Liver (tissue), 9 donors: ENCODE measurements around the gene GNB1L. TPM values are rescaled to one million over a fixed set of nuclear protein-coding genes. Genes with fewer than 3 reads are reported as not detected.

Experiments used
- DNase-seq: peaks from one replicate; pipeline ENCODE4 v3.0.0-alpha.2; 2017; ENCODE audit warnings: low spot score
- H3K27ac ChIP-seq, 2 donors: one replicate each; pipeline ENCODE4 v1.7.0; 2013; ENCODE audit warnings: inconsistent platforms in 2 of 2, low read length in 2 of 2, control low read depth in 1 of 2, low read depth in 1 of 2, mild to moderate bottlenecking in 1 of 2
- H3K27me3 ChIP-seq, 4 donors: one replicate each; pipeline versions ENCODE4 v1.6.1 to v1.7.0; 2013; ENCODE audit warnings: low read length in 3 of 4, inconsistent platforms in 1 of 4, mild to moderate bottlenecking in 1 of 4, moderate library complexity in 1 of 4; ENCODE audit not compliant: control insufficient read depth in 4 of 4, insufficient read depth in 4 of 4
- H3K36me3 ChIP-seq, 4 donors: one replicate each; pipeline versions ENCODE4 v1.6.1 to v1.7.0; 2013; ENCODE audit warnings: low read length in 3 of 4, mild to moderate bottlenecking in 3 of 4, low read depth in 1 of 4, moderate library complexity in 1 of 4; ENCODE audit not compliant: control insufficient read depth in 4 of 4, insufficient read depth in 3 of 4
- H3K4me1 ChIP-seq, 4 donors: one replicate each; pipeline versions ENCODE4 v1.6.1 to v1.7.0; 2013; ENCODE audit warnings: low read length in 3 of 4, mild to moderate bottlenecking in 3 of 4, moderate library complexity in 1 of 4; ENCODE audit not compliant: control insufficient read depth in 4 of 4, insufficient read depth in 4 of 4
- H3K4me3 ChIP-seq, 3 donors: one replicate each; pipeline versions ENCODE4 v1.6.1 to v1.7.0; 2013; ENCODE audit warnings: low read length in 3 of 3, control low read depth in 1 of 3, low read depth in 1 of 3, mild to moderate bottlenecking in 1 of 3
- H3K9ac ChIP-seq, 2 donors: one replicate each; pipeline ENCODE4 v1.7.0; 2013; ENCODE audit warnings: low read length in 2 of 2, mild to moderate bottlenecking in 2 of 2, moderate library complexity in 2 of 2, control low read depth in 1 of 2, low read depth in 1 of 2
- H3K9me3 ChIP-seq, 4 donors: one replicate each; pipeline versions ENCODE4 v1.6.1 to v1.7.0; 2013; ENCODE audit warnings: low read length in 3 of 4; ENCODE audit not compliant: control insufficient read depth in 4 of 4
- ATF3 ChIP-seq: IDR thresholded peaks from 2 replicates; pipeline ENCODE4 v1.6.1; 2016; ENCODE audit warnings: antibody characterized with exemption
- CTCF ChIP-seq: fragments of 150-350 bp; IDR thresholded peaks from 2 replicates; pipeline ENCODE4 v1.5.1; 2017; ENCODE audit warnings: improper control_type of control experiment, low read depth, low read length; ENCODE audit not compliant: missing input control
- EGR1 ChIP-seq, 2 donors: IDR thresholded peaks; 2 replicates each; pipeline ENCODE4 v1.6.1; 2016 to 2018; ENCODE audit warnings: antibody characterized with exemption in 2 of 2, low read depth in 2 of 2
- FOXA1 ChIP-seq: IDR thresholded peaks from 2 replicates; pipeline ENCODE4 v1.6.1; 2016; ENCODE audit warnings: antibody characterized with exemption
- GABPA ChIP-seq, 2 donors: IDR thresholded peaks in 1 of 2; conservative IDR thresholded peaks in 1 of 2; 2 replicates each; pipeline ENCODE4 v1.6.1; 2016; ENCODE audit warnings: antibody characterized with exemption in 2 of 2, mild to moderate bottlenecking in 1 of 2, moderate library complexity in 1 of 2
- HNF4A ChIP-seq, 2 donors: conservative IDR thresholded peaks; 2 replicates each; pipeline ENCODE4 v1.6.1; 2016; ENCODE audit warnings: antibody characterized with exemption in 2 of 2, mild to moderate bottlenecking in 2 of 2
- MAX ChIP-seq: IDR thresholded peaks from 2 replicates; pipeline ENCODE4 v1.6.1; 2016; ENCODE audit warnings: antibody characterized with exemption
- NR2F2 ChIP-seq: IDR thresholded peaks from 2 replicates; pipeline ENCODE4 v1.6.1; 2016; ENCODE audit warnings: antibody characterized with exemption
- REST ChIP-seq: IDR thresholded peaks from 2 replicates; pipeline ENCODE4 v1.6.1; 2016; ENCODE audit warnings: antibody characterized with exemption, mild to moderate bottlenecking
- RXRA ChIP-seq, 2 donors: IDR thresholded peaks; 2 replicates each; pipeline ENCODE4 v1.6.1; 2017 to 2018; ENCODE audit warnings: antibody characterized with exemption in 2 of 2, mild to moderate bottlenecking in 1 of 2
- SP1 ChIP-seq: IDR thresholded peaks from 2 replicates; pipeline ENCODE4 v1.6.1; 2018; ENCODE audit warnings: antibody characterized with exemption, mild to moderate bottlenecking
- TAF1 ChIP-seq: conservative IDR thresholded peaks from 2 replicates; pipeline ENCODE4 v1.6.1; 2016; ENCODE audit warnings: antibody characterized with exemption, mild to moderate bottlenecking
- YY1 ChIP-seq: IDR thresholded peaks from 2 replicates; pipeline ENCODE4 v1.6.1; 2016; ENCODE audit warnings: antibody characterized with exemption, mild to moderate bottlenecking
- ZBTB33 ChIP-seq: IDR thresholded peaks from 2 replicates; pipeline ENCODE4 v1.6.1; 2016; ENCODE audit warnings: antibody characterized with exemption
- WGBS: extraction: QIAGEN DNeasy Blood & Tissue Kit; methylation state at CpG from one replicate; pipeline ENCODE4 v1.1.7; 2013; 5-methylcytosine and 5-hydroxymethylcytosine counted together
- polyA plus RNA-seq, 2 donors: library from polyadenylated mRNA; stranded (reverse) in 1 of 2; unstranded in 1 of 2; fragments of 200-250 nt in 1 of 2; fragments of >200 nt in 1 of 2; fragmentation: Nextera tagmentation in 1 of 2; extraction: Ambion mirVana in 1 of 2; gene quantifications; one replicate each; pipeline versions ENCODE4 v1.2.1 to v1.2.3, GENCODE V29; 2013 to 2015
- total RNA-seq, 2 donors: library from RNA; depleted of rRNA; stranded (reverse); fragments of >200 nt; gene quantifications; one replicate each; pipeline ENCODE4 v1.2.3, GENCODE V29; 2014
- donor health status: healthy.
- donor health status: healthy.
- donor health status: healthy.
- donor health status: healthy.
- donor health status: healthy.

The GNB1L gene
- total and polyA plus RNA-seq, 4 donors: 1.5 to 3.6 (median 1.9) TPM

GRCh38 chr22:19820880-19821522, 33.7 kb downstream of the GNB1L start:
- Histone ChIP-seq H3K27me3 (no peaks in the 10 kb centered on the region), H3K9me3 (no peaks in the 10 kb centered on the region), H3K4me1 (peaks cover 9 to 35% (median 30%) of the 10 kb centered on the region in 4 donors), H3K4me3 (no peak overlapping the region), H3K27ac (no peak overlapping the region), H3K36me3 (no peaks in the 10 kb centered on the region), H3K9ac (no peak overlapping the region)
- WGBS: 94% methylated on average over 18 of the region's 18 CpGs
- no peak for DNase-seq
- TF ChIP-seq EGR1 (IDR thresholded peaks at IDR 0.05; ENCODE audit: low read depth in 2 of 2): no peak

GRCh38 chr22:19819911-19820879, 34.5 kb downstream of the GNB1L start:
- 97% methylated on average over 21 of the region's 21 CpGs for WGBS
- Histone ChIP-seq H3K27ac (no peak overlapping the region), H3K4me1 (peaks cover 9 to 31% (median 27%) of the 10 kb centered on the region in 4 donors), H3K4me3 (no peak overlapping the region), H3K36me3 (no peaks in the 10 kb centered on the region), H3K9me3 (no peaks in the 10 kb centered on the region), H3K9ac (no peak overlapping the region), H3K27me3 (no peaks in the 10 kb centered on the region)
- TF ChIP-seq MAX (no peak), CTCF (no peak), ATF3 (no peak), RXRA (IDR thresholded peaks at IDR 0.05) (no peak), YY1 (no peak), EGR1 (IDR thresholded peaks at IDR 0.05; ENCODE audit: low read depth in 2 of 2) (no peak), NR2F2 (no peak), ZBTB33 (no peak), HNF4A (conservative IDR thresholded peaks at IDR 0.05) (no peak), TAF1 (no peak), SP1 (no peak), GABPA (IDR thresholded peaks at IDR 0.05 in 1 of 2, conservative IDR thresholded peaks at IDR 0.05 in 1 of 2) (no peak), REST (no peak), FOXA1 (no peak)
- no peak for DNase-seq
